ENCODE measurements around the gene ME3. TPM values are rescaled to one million over a fixed set of nuclear protein-coding genes. Genes with fewer than 3 reads are reported as not detected.
"Not testable (repeated sequence)": the region's sequence is repeated elsewhere in the genome, so short reads cannot be mapped to it uniquely, and the experiment has no call there.

The ME3 gene
- total RNA-seq, 1 donor from 2014 or later: 37.6 TPM

DNA sequence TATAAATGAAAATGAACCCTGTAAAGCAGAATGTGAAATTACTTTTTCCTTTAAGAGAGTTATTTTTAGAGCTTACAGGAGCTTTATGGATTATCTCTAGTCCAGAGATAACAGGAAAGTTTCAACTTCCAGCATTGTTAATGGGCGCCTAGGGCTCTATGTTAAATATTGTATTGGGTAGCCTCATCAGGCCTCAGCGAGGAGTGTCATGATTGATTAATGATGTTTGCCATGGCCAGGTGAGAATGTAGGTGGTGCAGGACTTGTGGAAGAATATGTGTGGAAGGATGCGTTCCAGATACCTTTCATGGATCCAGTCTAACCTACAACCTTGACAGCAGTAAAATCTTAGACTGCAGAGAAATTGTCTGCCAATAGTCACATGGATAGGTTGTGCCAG is 50.6 kb downstream of the ME3 start:
- DNase-seq (ENCODE audit: low spot score): peak; percentile 62

DNA sequence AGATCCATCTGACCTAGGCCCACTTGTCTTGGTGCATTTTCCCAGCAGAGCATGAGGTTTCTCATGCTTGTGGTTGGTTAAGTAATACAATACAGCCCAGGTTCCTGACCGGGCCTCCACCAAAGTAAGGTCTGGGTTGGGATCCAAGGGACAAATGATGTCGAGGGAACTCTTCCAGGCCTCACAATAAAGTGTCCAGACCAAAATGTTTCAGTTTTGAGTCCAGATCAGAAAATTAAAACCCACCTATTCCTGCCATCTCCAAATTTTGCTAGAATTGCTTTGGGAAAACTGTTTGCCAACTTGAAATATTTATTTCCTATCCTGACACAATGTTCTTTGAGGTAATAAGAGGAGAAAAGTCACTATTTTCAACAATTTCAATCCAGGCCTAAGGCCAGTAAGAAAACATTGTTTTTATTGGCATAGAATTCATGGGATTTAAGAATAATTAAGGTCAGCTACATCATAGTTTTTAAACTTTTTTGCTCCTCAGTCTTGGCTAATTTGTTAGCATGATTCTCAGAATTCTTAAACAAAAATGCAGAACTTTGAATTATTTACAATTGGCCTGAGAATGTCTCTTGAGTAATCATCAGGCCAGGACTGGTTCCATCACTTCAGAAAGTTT is 51.4 kb downstream of the ME3 start:
- DNase-seq (ENCODE audit: low spot score): no peak

DNA sequence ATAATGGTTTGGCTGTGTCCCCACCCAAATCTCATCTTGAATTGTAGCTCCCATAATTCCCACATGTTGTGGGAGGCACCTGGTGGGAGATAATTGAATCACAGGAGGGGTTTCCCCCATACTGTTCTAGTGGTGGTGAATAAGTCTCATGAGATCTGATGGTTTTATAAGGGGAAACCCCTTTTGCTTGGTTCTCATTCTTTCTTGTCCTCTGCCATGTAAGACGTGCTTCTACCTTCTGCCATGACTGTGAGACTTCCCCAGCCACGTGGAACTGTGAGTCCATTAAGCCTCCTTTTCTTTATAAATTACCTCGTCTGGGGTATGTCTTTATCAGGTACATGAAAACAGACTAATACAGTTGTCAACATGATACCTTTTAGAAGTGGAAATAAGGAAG is 53.0 kb downstream of the ME3 start:
- not testable (repeated sequence) for DNase-seq (ENCODE audit: low spot score)

DNA sequence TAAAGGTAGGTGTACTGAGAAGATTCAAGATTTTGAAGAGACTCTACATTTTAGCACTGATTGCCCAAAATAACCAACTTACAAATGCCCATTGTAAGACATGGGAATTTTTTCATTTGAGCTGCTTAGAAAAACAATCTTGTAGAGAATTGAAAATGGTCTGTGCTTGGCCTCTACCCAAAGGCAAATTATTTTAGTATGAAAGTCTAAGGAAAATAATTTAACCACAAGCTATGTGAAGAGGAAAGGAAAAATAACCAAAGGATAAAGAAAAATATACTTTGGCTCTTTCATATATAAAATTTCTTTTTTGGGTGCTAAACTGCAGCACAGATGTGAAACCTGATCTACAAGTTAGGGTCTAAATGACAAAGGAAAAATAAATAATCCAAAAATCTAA is 54.9 kb downstream of the ME3 start:
- no peak for DNase-seq (ENCODE audit: low spot score)

DNA sequence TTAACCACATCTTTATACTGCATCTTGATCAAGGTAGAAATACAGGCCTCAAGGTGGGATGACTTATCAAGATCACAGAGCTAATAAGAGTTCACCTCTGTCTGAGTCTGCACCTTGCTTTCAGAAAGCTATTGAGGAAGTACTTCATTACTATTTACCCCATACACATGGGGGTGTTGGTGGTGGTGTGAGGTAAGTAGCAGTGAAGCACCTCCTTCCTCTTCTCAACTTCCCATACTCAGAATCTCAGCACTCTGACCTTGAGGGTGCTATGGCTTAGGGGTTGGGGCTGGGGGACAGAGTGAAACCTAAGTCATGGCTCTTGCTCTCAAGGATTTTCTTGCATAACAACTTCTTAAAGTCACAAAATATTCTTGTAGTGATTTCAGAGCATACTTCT is 56.9 kb downstream of the ME3 start:
- DNase-seq (ENCODE audit: low spot score): no peak

DNA sequence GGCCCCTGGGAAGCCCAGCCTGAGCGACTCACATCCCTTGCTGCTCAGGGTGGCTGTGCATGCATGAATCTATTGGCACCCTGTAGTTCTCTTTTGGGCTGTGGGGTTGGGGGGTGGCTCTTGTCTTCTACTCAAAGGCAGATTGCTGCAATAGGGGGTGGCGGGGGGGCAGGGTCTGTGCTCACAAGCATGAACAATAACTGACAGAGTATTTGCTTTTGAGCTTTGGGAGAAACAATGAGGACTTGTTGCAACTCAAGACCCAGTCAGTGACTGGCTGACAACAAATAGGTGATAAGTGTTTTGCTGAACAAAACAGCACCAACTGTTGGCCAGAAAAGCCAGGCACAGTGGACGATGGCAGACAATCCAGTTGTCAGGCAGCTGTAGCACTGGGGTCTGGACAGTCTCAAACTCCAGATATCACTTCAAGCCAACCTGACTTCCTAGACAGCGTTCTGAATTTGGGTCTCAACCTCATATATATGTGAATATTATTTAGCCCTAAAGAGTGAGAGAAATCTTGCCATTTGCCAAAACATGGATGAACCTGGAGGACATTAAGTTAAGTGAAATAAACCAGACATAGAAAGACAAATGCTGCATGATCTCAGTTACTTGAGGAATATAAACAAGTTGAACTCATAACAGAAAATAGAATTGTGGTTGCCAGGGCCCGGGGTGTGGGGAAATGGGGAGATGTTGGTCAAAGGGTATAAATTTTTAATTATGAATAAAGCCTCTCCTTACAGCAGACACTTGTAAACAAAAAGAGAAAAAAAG is 61.7 kb downstream of the ME3 start:
- DNase-seq (ENCODE audit: low spot score): no peak

DNA sequence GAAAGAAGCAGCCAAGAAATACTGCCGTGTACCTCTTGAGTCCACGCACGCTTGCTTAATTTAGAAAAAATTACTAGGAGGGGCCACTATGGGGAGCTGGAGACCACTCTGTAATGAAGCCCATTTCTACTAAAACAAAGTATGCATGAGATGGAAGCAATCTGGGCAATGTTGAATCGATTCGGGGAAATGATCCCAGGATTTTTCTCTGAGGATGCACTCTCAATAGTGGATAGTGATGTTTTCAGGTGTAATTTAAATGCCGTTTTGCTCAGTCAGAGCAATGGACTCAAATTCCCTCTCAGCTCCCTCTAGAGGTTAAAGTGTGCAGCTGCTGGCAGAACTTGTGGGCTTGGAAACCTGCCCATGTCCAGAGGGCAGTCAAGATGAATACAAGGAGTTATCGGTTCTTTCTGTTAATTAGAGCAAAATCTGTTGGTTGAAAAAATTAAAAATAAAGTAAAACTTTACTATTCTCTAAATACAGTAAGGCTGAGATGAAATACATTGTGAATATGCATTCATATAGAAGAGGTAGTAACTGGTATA is 64.1 kb downstream of the ME3 start:
- DNase-seq (ENCODE audit: low spot score): peak; percentile 73

DNA sequence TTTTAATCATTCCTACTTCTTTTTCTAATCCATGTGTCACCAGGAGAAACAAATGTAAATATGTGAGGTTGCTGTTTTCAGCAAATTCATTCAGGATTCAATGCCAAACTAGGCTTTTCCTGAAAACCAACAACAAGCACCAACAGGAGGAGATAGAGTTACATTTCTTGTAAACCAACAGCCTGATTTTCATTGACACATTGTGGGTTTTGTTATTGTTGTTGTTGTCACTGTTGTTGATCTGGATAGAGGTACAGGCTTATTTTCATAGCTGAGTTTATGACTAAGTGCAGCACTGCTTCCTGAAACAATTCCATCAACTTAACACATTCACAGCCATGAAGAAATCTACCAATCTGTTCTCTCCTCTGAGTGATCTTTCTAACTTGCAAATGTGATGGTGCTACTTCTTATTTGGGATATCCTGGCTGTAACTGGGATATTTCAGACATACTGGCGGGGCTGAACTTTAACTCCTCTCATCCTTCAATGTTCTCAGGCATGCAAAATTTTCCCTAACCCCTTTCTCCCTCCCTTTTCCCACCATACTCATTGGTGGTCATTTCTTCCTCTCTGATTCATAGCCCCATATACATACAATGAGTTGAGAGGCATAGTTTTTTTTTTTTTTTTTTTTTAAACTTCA is 65.5 kb downstream of the ME3 start:
- DNase-seq (ENCODE audit: low spot score): no peak

DNA sequence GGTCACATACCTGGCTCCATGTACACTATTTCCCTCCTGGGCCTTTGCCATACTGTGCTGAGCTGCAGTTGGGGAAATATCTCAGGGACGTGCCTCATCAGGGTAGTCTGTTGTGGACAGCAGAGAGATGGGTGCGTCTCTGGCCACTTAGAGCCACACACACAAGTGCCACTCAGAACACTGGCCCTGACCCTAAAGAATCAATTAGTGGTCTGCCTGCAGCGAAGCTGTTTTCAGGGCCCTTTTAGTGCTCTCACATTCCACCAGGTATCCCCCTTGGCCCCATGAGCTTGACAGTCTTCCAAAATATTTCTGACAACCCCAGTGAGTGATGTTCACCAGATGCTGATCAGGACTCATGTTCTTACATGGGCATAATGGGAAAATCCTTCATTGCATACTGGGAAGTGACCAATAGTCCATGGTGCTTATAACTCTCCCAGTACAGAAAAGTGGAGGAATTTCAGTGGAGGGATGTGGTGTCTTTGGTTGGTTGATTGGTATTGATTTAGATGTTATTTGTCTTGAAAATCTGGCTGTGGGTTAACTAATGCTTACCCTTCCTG is 66.1 kb downstream of the ME3 start:
- no peak for DNase-seq (ENCODE audit: low spot score)

DNA sequence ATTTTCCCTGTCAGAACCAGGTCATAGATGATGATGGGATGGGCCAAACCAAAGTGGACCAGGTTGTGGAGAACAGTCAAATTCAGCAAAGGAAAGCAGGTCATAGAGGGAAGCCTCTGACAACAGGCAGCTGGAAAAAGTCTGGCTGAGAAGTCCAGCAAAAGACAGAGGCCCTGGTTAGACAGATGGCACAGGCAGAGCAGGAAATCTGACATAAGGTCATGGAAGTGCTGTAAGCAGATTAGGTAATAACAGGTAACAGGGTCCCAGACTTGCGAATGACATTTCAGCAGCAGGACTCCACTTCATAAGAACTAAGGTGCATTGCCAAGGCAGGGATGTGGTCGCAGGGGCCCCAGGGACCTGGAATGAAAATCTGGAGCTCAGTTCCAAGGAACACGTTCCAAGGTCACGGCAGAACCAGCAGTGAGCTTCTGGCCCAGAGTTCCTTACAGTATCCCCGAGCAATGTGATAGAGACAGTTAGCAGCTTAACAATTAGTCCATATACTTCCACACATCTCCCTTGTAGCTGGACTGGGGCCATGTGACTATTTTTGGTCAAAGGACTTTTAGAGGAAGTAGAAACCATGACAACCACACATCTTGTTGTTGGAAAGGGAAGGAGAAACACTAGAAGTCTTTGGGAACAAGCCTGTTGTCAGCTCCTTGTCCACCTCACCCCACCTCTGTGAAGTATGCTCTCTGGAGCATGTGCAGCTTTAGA is 75.4 kb downstream of the ME3 start:
- no peak for DNase-seq (ENCODE audit: low spot score)

DNA sequence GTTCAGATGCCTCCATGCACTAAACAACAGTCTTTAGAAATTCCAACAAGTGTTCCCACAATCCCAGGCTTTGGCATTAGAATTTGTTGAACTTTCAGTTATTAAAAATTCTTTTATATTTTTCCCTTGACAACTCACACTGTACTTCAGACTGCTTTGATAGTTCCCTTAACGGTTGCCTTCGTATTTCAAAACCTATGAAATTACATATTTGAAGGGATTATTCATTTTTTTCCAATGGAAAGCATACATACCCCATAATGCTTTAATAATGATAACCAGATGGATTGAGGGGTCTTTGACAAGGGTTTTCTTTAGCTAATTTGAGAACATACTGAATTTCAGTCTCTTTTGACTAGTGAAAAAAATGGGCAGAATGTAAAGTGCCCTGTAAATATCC is 76.5 kb downstream of the ME3 start:
- DNase-seq (ENCODE audit: low spot score): no peak

DNA sequence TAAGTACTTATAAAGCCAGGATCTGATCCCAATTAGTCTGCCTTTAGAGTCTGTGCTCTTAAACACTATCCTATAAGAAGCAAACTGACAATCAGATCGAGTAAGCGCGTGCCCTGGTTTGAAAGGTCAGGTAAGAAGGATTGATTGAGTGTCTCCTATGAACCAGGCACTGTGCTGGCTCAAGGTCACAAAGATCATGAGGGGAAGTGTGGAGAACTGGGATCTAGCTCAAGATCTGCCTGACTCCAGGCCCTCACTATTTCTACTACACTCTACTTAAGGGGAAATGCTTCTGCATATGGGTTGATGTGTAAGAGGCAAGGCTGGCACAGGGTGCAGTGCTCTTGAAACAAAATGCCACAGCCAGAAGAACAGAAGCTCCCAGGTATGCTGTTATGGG is 77.0 kb downstream of the ME3 start:
- no peak for DNase-seq (ENCODE audit: low spot score)

DNA sequence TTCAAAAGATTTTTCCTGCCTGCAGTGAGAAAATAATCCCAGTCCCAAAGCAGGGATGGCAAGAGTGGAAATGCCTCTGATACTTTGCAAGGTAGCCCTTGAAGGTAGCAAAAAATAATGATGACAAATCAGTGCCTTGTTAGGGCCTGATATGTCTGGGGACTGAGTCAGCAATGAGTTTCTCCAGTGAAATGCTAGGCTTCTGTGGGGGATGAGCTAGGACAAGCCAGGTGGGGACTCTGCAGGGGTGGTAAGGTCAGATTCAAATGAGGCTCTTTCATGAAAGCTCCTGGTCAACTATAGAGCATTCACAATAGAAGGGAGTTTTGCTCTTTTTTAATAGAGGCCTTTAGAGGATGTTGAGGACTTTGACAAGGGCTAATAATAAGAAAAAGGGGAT is 77.7 kb downstream of the ME3 start:
- no peak for DNase-seq (ENCODE audit: low spot score)

DNA sequence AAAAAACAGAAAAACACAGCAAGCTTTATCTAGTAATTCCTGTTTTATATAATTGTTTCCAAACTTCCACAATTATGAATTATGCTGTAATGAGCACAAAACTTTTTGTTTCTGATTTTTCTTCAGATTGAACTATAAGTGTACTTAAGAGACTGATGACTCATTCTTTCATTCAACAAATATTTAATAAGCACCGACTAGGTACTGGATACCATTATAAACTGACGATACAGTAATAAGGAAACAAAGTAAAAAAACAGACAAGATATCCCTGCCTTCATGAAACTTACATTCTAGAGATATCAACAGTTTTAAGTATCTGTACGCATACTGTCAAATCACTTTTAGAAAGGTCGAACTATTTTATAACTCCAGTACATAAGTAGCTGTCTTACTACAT is 78.6 kb downstream of the ME3 start:
- DNase-seq (ENCODE audit: low spot score): no peak

DNA sequence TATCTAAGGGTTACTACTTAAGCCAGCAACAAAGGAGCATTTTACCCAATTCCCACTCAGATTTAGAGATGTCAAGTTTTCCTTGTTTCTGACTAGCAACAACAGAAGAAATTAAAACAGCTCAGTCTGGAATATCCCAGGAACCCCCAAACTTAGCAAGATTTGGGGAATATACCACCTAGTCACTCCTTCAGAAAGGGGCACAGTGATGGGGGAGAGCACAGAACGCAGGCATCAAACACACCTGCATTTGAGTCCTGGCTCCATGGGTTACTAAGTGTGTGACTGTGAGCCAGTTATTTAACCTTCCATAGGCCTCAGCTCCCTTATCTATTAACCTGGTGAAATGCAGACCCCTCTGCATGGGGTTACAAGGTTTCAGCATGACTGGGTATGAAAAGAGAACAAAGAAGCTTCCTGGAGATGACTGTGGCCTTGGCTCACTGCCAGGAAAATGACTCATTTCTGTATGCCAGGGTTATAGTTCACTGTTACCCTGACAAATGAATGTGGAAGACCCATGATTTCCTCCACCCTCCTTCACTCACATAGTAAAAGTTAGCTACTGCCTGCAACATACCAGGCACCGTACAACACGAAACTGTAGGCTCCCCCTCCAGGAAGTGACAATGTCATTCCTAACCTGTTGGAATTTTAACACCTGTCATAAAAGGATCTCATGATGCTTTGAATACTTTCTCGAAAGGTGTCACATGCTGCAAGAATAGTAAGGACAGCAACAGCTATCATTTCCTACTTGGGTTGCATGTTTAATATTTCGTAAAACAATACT is 79.6 kb downstream of the ME3 start:
- DNase-seq (ENCODE audit: low spot score): peak; percentile 92

DNA sequence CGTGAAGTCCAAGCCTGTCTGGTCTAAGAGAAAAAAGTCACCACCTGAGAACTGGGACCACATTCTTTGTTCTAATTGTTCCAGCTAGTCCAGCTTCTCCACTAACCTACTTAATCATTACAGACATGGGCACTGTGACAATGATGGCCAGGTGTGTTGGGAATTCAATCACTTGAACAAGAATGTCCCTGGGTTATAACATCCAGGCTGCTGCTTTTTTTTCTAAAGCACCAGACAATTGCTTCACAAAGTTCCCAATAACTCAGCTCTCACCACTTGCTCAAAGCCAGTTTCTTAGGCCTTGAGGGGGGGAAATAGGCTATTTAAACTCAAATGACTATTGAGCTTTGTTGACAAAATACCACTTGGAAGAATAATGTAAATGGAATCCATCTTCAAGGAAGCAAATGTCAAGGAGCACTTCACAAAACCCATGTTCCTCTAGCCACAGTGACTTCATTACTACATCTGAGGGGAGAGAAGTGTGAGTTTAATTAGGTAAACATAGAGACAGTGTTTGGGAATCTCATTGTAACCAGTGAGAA is 80.3 kb downstream of the ME3 start:
- DNase-seq (ENCODE audit: low spot score): no peak

DNA sequence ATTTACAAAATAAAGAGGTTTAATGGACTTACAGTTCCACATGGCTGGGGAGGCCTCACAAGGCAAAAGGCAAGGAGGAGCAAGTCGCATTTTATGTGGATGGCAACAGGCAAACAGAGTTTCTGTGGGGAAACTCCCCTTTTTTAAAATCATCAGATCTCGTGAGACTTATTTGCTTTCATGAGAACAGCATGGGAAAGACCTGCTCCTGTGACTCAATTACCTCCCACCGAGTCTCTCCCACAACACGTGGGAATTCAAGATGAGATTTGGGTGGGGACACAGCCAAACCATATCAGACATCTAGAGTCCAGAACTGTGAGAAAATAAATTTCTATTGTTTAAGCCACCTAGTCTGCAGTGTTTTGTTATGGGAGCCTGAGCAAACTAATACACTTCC is 80.8 kb downstream of the ME3 start:
- DNase-seq (ENCODE audit: low spot score): no peak

DNA sequence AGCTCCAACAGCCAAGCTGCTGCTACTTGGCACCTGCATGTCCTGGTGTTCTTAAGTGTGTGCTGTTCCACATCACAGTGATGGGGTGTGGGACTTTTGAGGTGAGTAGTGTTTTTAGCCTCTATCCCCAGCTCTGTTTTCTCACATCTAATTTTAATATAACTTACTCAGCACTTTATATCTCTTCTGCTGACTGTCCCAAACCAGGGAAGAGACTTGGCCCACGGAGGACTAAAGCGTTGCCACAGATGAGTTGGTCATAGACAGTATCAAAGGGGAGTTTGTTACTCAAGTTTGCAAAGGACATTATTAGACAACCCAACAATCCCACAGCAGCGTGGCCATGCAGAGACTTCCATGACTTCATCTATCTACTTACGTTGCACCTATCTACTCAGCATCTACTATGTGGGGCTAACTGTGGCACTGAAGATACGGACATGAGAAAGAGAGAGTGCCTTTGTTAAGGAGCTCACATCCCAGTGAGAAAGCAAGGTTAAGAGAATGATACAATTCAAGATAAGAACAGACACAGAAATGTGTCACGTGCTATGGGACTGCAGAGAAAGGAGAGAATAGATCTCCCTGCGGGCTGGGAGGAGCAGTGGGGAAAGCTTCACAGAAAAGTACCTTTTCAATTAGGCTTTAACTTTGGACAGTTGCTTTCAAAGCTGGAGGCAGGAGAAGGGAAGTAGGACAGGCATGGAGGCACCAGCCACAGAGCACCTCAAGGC is 82.4 kb downstream of the ME3 start:
- DNase-seq (ENCODE audit: low spot score): no peak

DNA sequence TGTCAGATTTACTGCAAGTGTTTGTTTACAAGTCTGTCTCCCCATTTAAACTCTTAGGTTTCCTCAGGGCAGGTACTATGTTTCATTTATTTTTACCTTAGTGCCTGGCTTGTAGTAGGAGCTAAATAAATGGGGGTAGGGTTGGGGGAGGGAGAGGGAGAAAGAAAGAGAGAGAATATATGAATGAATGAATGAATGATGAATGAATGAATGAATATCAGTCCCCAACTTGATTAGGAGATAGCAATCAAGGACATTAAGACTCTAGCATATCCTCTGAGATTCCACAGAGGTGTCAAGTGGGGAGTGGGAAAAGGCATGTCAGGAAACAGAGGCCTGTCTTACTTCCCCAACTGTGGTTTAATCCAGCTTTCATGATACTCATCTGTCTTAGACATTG is 83.2 kb downstream of the ME3 start:
- no peak for DNase-seq (ENCODE audit: low spot score)

DNA sequence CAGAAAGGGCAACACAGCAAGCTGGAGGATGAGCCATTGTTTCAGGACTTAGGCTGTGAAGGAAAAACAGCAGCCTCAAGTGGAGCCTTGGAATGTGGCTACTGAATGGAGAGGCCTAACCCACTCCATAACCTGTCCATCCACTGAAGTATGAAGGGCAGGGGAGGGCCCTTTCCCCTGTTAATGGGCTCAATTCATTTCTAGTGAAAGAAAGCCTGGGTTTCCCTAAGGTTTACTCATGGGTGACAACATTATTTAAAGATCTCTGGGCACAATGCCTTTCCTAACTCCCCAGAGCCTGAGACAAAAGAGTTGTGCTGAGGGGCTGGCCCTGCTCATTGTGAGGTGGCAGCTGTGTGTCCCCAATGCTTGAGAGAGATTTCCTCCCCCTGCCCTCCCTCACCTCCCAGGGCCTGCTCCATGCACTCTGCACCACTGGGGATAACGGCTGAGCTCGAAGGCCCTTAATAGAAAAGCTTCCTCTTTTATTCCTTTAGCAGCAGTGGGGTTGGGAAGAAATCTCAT is 83.8 kb downstream of the ME3 start:
- no peak for DNase-seq (ENCODE audit: low spot score)
